Stimulated activated naive CD4-positive, alpha-beta T cell treated with Interleukin-2 at 50 U/mL for 16 hours (primary cell): Measurements from ENCODE around the gene PHF21B.
"Not testable (repeated sequence)": the region's sequence is repeated elsewhere in the genome, so short reads cannot be mapped to it uniquely, and the experiment has no call there.

Experiments used
- DNase-seq: peaks from one replicate; lab custom pipeline; 2025; lab: John Stamatoyannopoulos, UW

The PHF21B gene

DNA sequence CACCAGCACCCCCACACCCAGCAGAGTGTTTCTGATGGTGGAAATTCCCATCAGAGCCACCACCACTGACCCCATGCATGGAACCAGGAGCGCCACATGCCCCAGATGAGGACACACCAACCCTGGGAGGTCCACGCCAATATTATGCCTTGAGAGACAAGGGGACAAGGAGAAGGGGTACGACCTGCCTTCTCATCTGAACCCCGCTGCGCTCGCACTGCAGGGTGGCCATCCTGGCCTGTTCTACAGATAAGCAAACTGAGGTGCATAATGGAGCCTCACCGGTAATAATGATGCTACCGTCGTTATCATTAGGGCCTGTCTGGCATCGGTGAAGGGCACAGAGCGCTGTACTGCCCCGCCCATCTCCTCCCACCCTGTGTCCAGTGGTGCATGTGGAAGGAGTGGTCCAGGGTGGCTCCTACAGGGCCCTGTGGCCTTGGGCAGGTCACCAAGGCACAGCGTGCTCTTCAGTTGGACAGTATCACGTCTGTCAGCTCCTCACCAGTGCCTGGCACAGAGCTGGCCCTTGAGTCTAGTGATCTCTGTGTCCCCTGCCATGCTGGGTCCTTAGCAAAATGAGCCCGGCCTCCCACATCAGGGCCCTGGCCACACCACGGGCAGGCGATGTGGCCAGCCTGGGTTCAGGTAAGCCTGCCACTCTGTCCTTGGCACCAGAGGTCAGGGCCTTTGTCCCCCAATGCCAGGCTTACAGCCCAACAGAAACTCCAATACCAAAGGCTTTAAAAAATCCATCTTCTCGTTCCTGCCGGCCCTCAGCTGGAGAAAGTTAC is 92.2 kb downstream of the PHF21B start:
- DNase-seq: no peak

DNA sequence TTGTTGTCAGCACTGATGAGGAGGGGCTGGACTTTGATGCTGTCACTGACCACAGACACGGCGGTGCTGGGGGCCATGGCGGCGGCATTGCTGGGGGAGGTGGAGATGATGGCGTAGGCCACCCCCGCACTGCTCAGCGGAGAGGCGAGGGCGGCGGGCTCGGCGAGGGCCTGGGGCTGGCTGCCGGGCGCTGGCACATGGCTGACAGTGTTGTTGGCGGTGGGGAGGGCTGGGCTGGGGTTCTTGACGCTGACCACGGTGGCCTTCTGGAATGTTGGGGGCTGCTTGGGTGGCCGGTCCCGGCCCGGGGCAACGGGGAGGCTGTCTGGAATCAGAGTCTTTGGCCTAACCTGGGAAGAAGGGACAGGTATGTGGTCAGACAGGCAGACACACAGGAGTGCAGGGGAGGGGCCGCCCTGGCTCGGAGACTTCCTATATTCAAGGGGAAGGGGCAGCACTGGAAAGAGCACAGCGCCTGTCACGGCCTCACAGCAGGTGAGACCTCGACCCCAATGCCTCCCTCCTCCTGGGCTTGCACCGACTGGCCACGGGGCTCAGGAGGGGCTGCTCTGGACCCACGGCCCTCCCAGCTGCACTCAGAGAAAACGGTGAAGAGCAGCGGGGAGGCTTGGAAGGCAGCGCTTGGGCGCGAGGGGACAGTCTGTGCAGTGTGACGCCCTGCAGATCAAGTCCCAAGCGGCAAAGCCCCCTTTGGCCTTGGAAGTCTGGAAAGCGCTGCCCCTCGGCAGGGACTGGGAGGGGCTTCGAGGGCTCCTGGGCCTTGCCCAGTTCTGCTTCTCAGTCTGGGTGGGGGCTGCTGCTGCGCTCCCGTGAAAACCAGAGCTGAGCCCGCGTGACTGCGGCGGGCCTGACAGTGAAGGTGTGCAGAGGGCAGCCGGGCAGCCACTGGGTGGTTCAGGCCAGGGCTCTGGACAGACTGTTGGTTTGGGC is 93.2 kb downstream of the PHF21B start:
- DNase-seq: no peak

DNA sequence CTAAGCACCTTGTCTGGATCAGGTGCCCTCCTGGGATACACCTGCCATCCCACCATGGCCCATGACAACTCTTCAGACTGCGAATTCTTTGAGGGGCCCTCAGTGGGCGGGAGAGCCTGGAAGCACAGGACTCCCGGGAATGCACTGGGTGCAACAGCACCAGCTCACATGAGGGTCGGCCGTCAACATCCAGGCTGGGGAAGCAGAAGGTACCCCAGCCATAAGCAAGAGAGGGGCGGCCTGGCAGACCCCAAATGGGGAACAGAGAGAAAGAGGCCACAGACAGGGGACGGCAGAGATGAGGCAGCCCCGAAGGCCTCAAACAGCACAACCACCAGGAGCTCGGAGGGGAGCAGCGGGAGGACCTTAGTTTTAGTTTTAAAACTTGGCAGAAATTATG is 94.4 kb downstream of the PHF21B start:
- DNase-seq: no peak

DNA sequence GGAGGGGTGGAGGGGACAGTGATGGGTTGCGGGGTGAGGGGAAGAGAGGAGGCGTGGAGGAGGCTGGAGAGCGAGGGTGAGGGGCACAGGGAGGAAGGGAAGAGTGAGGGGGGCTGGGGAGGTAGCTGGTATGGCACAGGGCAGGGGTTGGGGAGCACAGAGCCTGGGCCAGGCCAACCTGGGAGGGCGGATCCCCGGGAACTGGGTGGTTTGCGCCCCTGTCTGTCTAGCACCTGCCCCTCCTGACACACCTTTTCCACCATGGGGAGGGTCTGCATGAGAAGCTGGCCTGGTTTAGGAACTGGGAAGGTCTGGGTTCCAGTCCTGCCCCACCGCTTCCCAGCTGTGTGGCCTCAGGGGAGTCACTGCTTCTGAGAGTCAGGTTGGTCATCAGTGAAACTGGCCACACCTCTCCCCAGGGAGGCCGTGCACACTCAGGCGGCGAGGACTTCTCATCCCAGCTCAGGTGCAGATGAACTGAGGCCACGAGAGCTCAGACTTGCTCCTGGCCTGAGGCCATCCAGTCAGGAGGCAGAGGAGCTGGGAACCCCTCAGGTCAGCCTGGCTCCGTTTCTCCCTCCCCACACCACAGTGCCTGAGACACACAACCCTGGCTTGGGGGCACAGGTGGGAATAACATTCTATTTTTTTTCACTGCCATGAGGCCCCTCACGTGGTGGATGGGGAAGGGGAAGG is 95.6 kb downstream of the PHF21B start:
- DNase-seq: no peak

DNA sequence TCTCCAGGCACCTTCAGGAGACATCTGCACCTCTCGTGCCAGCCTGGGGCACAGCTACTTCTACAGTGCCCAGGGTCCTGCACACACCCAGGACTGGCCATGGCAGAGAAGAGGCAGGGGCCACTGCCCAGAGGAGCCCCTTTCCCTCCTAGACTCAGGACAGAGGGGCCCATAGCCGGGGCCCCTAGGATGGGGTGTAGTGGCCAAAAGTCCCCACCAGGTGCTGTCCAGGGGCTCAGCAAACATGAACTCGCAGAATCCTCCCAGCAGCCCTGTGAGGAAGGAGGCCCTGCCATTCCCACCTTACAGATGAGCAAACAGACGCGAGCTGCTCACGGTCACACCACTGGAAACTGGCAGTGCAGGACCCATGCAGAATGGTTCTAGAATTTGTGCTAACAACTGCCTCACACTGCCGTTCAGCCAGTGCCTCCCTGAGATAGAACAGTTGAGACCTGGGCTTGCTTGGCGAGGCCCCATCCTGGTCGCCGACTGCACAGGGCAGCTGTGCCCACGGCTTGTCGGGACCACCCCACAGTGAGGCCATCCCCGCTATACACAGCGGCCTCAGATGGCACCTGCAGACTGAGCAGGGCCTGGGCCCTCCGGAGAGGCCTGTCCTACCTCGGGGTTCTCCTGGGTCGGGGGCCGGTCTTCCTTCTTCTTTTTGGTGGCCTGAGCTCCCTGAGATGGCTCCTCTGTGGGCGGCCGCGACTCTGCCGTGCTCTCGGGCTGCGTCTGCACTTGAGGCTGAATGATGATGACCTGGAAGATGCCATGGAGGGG is 96.4 kb downstream of the PHF21B start:
- DNase-seq: no peak

DNA sequence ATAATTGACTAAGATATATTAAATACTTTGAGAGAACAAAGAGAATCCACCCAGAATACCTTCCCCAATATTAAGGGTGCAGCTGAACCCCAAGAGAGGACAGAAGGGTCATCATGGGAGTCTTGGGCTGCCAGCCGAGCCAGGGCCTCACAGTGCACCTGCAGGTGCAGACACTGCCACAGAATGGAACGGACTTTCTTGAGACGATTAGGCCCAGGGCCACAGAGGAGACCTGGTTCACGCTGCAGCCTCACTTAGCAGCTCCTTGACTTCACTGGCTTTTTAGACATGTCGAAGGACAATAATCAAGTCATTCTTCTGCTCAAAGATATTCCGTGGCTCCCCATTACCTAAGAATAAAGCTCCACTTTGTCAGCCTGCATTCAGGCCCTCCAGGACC is 100.6 kb downstream of the PHF21B start:
- DNase-seq: no peak

DNA sequence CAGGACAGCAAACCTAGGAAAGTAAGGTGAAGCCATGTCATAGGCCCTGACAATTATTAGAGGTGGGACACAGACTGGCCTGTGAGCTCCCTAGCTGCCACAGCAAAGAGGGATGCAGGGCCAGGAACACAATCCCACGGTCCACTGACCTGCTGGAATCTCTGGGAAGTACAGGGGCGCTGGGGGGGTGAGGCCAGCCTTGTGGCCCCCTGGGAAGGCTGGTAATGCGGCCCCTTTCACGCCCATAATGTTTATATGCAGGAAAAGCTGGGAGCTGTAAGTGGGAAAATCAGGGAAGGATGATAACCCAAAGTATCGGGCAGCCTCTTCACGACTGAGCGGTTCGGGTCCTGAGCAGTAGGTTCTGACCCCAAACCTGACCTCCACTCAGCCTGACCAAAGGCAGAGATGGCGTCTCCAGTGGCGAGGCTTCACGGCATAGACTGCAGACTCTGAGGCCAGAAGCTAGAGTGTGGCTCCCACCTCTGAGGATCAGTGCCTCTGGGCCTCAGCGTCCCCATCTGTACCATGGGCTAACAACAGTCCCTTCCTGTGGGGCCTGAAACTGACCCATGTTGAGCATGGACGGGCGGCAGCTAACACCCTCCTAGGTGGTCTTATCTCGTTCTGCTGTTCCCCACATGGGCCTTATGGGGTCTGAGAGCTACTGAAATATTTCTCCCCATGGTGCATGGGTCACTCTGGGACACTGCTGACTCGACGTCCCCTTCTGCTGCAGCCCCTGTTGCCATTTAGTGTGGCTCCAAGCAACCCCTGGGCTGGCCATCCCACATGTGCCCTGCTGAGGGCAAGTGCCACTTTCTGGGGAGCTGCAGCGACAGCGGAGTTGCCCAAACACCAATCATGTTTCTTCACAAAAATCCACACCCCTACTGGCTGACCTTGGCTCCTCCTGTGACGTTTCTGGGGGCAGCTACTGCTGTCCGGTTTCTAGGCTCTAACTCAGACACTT is 101.8 kb downstream of the PHF21B start:
- no peak for DNase-seq

DNA sequence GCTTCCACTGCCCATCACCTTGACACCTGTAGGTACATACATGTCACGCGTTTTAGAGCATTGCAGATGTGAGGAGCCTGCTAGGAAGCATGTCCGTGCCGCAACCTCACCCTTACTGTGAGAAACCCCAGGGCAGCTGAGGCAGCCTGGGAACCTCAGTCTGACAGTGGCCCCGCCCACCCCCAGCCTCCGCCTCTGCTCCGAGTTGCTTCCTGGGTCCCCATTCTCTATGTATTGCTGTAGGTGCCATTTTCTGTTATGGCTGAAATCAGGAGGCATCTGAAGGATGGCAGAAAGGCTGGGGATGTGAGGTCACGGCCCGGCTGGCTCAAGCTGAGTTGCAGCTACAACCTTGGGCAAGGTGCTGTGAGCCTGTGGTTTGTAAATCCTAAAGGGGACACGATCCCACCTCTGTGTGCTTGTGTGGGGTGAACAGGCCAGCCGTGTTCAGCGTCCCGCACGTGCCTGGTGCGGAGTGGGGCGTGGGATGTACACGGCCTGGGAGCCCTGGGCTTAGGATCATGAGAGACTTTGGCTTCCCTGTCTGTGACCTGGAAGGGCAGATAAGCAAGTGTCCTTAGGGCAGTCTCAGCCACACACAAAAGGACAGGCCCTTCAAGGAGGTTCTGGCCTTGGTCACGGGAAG is 102.7 kb downstream of the PHF21B start:
- no peak for DNase-seq

DNA sequence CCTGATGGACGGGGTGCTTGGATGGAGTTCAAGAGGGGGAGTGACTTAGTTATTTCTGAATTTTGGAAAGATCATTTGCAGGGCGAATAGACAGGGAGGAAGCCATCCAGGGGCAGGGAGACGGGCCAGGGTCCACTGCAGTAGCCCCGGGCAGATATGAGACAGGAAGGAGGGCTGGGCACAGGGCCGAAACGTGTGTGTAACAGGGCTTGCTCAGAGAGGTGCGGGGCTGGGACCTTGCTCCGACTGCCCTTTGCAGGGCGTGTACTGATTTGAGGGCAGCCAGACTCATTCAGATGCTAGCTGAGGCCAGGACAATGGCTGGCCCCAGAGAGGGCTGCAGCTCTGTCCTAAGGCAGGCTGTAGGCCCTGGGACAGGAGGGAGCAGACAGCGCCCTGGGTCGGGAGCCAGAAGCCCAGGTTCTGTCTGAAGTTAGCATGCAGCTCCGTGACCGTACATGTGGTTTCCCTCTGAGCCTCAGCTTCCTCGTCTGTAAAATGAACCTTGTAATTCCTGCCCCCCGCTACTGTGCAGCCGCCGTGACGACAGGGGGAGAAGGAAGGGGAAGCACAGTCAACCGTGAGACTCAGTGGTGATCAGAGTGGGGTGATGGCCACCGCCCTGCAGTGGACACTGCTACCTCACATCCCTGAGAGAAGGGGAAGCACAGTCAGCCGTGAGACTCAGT is 103.4 kb downstream of the PHF21B start:
- DNase-seq: no peak

DNA sequence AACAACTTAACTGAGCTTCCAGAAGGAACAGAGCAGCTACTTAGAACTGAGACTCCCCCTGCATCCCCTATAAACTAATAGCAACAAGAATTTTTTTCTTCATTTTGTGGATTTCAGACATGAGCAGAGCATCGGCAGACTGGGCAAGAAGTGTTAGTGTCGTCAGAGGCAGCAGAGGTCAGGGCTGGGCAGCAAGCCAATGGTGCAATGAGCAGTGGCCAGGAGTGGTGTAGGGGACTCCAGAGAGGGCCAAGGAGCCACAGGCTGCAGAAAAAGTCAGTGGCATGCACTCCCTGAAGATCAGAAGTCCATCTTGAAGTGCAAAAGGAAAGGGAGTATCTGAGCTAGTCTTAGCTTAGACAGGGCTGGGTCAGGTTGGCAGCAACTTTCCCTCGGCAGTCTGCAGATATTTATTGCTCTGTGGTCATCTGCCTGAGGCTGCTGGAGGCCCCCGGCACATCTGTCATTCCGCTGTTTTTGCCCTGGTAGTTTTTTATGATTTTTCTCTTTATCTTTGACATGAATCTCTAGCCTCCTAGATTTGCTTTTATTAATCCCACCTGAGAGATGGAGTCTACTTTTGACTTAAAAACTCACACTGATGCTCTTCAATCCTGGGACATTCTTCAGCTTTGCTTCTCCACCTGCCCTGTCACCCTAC is 105.2 kb downstream of the PHF21B start:
- DNase-seq: not testable (repeated sequence)

DNA sequence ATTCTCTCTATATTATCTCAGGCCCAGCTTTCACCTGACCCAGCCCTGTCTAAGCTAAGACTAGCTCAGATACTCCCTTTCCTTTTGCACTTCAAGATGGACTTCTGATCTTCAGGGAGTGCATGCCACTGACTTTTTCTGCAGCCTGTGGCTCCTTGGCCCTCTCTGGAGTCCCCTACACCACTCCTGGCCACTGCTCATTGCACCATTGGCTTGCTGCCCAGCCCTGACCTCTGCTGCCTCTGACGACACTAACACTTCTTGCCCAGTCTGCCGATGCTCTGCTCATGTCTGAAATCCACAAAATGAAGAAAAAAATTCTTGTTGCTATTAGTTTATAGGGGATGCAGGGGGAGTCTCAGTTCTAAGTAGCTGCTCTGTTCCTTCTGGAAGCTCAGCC is 106.6 kb downstream of the PHF21B start:
- not testable (repeated sequence) for DNase-seq

DNA sequence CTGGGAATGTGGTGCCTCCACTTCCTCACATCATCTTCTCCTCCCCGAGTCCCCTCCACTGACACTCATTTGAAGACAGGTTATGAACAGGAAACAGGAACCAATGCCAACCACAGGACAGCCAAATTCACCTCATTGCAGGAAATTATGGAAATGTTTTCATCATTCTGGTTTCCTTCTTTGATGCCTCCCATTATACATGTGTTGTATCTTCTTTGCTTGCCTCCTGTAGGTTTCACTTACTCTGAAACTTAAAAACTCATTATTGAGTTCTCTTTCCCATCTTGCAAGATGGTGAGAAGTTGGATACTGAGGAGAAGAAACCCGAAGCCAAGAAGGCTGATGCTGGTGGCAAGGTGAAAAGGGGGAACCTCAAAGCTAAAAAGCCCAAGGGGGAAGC is 108.5 kb downstream of the PHF21B start:
- DNase-seq: no peak

DNA sequence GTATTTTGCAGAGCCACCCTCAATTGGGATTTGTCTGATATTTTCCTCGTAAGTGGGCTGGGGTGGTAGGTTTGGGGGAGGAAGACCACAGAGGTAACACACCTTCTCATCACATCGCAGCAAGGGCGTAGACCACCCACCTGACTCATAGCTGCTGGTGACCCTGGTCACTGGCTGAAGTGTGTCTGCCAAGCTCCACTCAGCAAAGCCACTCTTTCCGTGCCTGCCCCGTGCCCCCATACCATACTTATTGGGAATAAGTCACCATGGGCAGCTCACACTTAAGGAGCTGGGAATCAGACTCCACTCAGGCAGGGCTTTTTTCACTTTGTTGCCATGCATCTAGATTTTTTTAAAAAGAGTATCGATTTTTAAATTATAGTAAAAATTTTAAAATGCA is 111.6 kb downstream of the PHF21B start:
- DNase-seq: no peak

DNA sequence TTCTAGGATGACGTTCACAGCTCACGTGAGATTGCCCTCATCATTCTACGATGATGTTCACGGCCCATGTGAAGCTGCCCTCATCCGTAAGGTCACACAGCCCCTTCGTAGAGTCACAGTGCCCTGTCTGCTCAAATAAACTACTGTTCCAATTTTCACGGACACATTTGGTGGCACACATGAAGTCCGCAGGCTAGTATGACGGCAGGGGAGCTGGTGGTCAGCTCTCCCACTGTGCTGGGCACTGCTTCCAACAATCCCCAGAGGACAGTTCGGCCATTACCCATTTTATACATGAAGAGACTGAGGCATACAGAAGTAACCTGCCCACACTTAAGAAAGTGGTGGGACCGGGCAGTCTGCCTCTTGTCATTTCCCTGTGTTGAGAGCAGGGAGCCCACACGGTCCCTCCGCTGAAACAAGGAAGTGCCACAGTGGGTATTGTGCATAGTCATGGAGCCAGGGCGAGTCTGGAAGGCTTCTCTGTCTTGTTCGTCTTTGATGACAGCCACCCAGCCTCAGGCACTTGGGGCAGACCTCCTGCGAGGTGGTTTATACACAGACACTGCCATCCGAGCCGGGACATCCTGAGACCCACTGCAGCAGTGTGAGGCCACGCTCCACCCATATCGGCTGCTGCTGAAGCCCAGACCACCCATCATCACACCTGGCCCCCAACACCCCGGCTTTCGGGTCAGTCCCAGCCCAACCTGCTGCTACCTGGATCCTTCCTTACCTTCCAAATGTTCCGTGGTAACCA is 114.3 kb downstream of the PHF21B start:
- DNase-seq: no peak

DNA sequence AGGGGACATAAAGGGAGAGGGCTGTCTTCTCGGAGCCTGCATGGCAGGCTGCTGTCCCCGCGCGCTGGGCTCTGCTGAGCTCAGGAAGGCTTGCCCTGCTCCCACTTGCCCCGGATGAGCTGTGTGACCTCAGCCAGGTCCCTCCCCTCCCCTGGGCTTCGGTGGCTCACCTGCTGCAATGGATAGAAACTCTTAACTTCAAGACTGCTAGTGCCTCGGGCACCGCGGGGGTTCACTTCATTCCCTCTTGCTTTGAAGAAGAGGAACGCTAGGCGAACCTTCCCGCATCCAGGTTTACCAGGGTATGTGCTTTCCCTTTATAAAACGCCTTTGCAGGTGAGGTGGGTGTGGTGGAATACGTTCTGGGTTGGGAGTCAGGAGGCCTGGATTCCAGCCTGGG is 115.0 kb downstream of the PHF21B start:
- no peak for DNase-seq

DNA sequence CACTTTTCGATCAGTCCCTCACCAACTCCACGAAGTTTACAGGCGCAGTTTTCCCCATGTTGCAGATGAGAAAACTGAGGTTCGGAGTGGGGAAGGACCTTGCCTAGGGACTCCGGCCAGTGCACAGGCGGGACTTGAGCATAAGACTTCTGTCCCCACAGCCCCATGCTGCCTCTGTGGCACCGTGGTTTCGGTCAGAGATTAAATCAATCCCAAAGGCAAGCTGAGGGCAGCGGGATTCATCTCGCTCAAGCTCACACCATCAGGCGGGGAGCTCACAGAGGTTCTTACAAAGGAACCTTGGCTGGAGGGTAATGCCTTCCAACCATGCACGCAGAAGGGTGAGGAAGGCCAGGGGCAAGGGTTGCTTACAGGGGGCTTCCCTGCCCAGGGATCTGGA is 115.5 kb downstream of the PHF21B start:
- DNase-seq: no peak

DNA sequence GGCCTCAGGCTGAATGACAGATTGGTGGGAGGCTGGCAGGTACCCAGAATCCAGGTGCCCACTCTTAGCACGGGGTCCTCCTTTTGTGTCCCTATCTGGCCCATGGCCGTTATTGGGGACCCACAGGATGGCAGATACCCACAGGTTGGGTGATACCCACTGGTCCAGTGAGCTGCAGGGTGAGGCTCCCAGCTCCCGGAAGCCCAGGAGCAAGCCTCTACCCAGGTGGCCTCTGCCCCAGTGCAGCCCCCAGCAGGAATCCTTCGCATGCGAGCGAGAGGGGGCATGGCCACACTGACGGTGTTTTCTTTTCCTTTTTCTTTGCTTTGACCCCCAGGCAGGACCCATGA is 116.1 kb downstream of the PHF21B start:
- DNase-seq: no peak
